Measurements from ENCODE around the gene GNPNAT1. TPM values are rescaled to one million over a fixed set of nuclear protein-coding genes. Genes with fewer than 3 reads are reported as not detected.

GNPNAT1 gene
- total and polyA plus RNA-seq, 2 of the 4 experiments (the other 2 are of a cell fraction) = 19.4 to 30.5 TPM

DNA sequence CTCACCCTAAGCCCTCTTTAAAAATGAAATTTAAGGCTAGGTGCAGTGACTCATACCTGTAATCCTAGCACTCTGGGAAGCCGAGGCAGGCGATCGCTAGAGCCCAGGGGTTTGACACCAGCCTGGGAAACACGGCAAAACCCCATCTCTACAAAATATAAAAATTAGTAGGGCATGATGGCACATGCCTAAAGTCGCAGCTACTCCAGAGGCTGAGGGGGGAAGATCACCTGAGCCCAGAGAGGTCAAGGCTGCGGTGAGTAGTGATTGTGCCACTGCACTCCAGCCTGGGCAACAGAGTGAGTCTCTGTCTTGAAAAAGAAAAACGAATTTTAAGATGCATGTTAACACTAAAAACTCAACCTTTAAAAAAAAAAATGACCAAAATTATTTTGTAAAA lies 12.7 kb downstream of the GNPNAT1 start:
- no peak overlapping the region for H3K23ac ChIP-seq (ENCODE audit: low read depth, low read length)
- dilution Hi-C loops (cut with HindIII; ENCODE audit: low sequenced_read_pairs, unreplicated experiment) (no loop called here), in situ Hi-C loops (cut with MboI; ENCODE audit: low sequenced_read_pairs) (no loop called here), intact Hi-C loops (cut with micrococcal nuclease) (no loop called here)
- H3K9me3 ChIP-seq (ENCODE audit: control insufficient read depth, insufficient read depth, low read length) = no peaks in the 10 kb centered on the region
- WGBS, 2 experiments (ENCODE audit: extremely low coverage in 2 of 2, insufficient read length in 1 of 2) = no CpG with 5 or more reads among the region's 7 CpGs
- no peak overlapping the region for H2AK9ac ChIP-seq (replicated peaks; ENCODE audit: low read depth, low read length, poor library complexity)
- H2AFZ ChIP-seq (replicated peaks; ENCODE audit: low read length, poor library complexity) = no peak overlapping the region
- ATAC-seq (ENCODE audit: low read depth) (no peak), DNase-seq (no peak)
- ChIA-PET POLR2A (ENCODE audit: unreplicated experiment) (no interaction called here), CTCF (no interaction called here)
- H4K5ac ChIP-seq (ENCODE audit: low read depth, low read length) = no peak overlapping the region
- H3K4me2 ChIP-seq (ENCODE audit: low read depth, low read length) = no peak overlapping the region
- TF ChIP-seq SMC3 (IDR thresholded peaks at IDR 0.05; ENCODE audit: low read depth, low read length) (no peak), CEBPB (IDR thresholded peaks at IDR 0.05; ENCODE audit: low read depth, low read length) (no peak), RAD21 (IDR thresholded peaks at IDR 0.05; ENCODE audit: low read length) (no peak), MXI1 (IDR thresholded peaks at IDR 0.05; ENCODE audit: borderline replicate concordance, low read depth, low read length) (no peak), MAFK (IDR thresholded peaks at IDR 0.05; ENCODE audit: low read depth, low read length) (no peak), RFX5 (IDR thresholded peaks at IDR 0.05; ENCODE audit: low read depth, low read length) (no peak), NFE2L2 (IDR thresholded peaks at IDR 0.05; ENCODE audit: low read depth, low read length) (no peak), MAZ (IDR thresholded peaks at IDR 0.05; ENCODE audit: borderline replicate concordance, low read depth, low read length) (no peak), FOS (IDR thresholded peaks at IDR 0.05; ENCODE audit: low read depth, low read length) (no peak)
- TF ChIP-seq, protein P1, sequence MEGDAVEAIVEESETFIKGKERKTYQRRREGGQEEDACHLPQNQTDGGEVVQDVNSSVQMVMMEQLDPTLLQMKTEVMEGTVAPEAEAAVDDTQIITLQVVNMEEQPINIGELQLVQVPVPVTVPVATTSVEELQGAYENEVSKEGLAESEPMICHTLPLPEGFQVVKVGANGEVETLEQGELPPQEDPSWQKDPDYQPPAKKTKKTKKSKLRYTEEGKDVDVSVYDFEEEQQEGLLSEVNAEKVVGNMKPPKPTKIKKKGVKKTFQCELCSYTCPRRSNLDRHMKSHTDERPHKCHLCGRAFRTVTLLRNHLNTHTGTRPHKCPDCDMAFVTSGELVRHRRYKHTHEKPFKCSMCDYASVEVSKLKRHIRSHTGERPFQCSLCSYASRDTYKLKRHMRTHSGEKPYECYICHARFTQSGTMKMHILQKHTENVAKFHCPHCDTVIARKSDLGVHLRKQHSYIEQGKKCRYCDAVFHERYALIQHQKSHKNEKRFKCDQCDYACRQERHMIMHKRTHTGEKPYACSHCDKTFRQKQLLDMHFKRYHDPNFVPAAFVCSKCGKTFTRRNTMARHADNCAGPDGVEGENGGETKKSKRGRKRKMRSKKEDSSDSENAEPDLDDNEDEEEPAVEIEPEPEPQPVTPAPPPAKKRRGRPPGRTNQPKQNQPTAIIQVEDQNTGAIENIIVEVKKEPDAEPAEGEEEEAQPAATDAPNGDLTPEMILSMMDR (conservative IDR thresholded peaks at IDR 0.05; ENCODE audit: low read depth, low read length) = no peak
- TF ChIP-seq, protein P2, sequence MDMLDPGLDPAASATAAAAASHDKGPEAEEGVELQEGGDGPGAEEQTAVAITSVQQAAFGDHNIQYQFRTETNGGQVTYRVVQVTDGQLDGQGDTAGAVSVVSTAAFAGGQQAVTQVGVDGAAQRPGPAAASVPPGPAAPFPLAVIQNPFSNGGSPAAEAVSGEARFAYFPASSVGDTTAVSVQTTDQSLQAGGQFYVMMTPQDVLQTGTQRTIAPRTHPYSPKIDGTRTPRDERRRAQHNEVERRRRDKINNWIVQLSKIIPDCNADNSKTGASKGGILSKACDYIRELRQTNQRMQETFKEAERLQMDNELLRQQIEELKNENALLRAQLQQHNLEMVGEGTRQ (IDR thresholded peaks at IDR 0.05; ENCODE audit: low read depth, low read length) = no peak
- H3K18ac ChIP-seq (ENCODE audit: low read depth, low read length) = no peak overlapping the region
- no peak overlapping the region for H3K9ac ChIP-seq (ENCODE audit: low read depth, low read length)
- no peak overlapping the region for H2AK5ac ChIP-seq (ENCODE audit: low read depth, low read length)
- no peak overlapping the region for H3K4me3 ChIP-seq (ENCODE audit: insufficient read depth, low read depth, low read length)
- H2BK120ac ChIP-seq (ENCODE audit: low read depth, low read length) = no peak overlapping the region
- H4K91ac ChIP-seq (ENCODE audit: insufficient read depth, low read depth, low read length) = no peak overlapping the region
- H3K27me3 ChIP-seq (ENCODE audit: control insufficient read depth, insufficient read depth, low read length) = no peaks in the 10 kb centered on the region
- H3K14ac ChIP-seq (replicated peaks; ENCODE audit: low read depth, low read length) = no peak overlapping the region
- no peak overlapping the region for H2BK15ac ChIP-seq (ENCODE audit: low read depth, low read length)
- no peak overlapping the region for H3K4ac ChIP-seq (ENCODE audit: low read depth, low read length)
- no peak overlapping the region for H3K27ac ChIP-seq (ENCODE audit: insufficient read depth, low read length)
- no peaks in the 10 kb centered on the region for H3K9me1 ChIP-seq (ENCODE audit: insufficient read depth, low read length)
- no peaks in the 10 kb centered on the region for H4K20me1 ChIP-seq (ENCODE audit: insufficient read depth, low read length)
- H2BK20ac ChIP-seq (ENCODE audit: low read depth, low read length) = no peak overlapping the region
- no TSS peak for BruUV-seq (replicated peaks)
- no peaks in the 10 kb centered on the region for H3K4me1 ChIP-seq (ENCODE audit: control insufficient read depth, insufficient read depth, low read length)
- peaks cover 18% of the 10 kb centered on the region for H3K36me3 ChIP-seq (ENCODE audit: control insufficient read depth, insufficient read depth, low read length)
- H3K79me1 ChIP-seq (ENCODE audit: low read depth in 1 of 2, low read length in 2 of 2) = peaks cover 6 to 22% of the 10 kb centered on the region in 2 experiments; a peak in 3 of 4 replicates
- no peak overlapping the region for H3K56ac ChIP-seq (ENCODE audit: extremely low read depth, insufficient read depth, low read length)
- no peak overlapping the region for H4K8ac ChIP-seq (ENCODE audit: low read depth in 2 of 2, low read length in 2 of 2)
- H2BK5ac ChIP-seq (ENCODE audit: low read depth, low read length, poor library complexity, severe bottlenecking) = no peak overlapping the region

All from IMR-90 (cell line).